AG04449 (cell line): Measurements from ENCODE around the gene BIN1.

ENCODE experiments used
- CTCF ChIA-PET: fragments of 350-600 bp; formaldehyde crosslinking; extraction: SDS; loops from one replicate; lab custom pipeline; 2021; ENCODE audit warnings: antibody characterized with exemption; lab: Yijun Ruan, JAX
- POLR2A ChIA-PET: fragments of 400-600, 350-600 bp; formaldehyde crosslinking; extraction: SDS; loops from one replicate; lab custom pipeline; 2020; ENCODE audit warnings: antibody characterized with exemption, inconsistent platforms; lab: Yijun Ruan, JAX
- DNase-seq: peaks from one replicate; pipeline ENCODE4 v3.0.0-alpha.2; 2010; ENCODE audit warnings: low read depth, low spot score
- H3K4me3 ChIP-seq: 2 replicates; pipeline ENCODE4 v1.5.1; 2011; ENCODE audit warnings: low read depth, mild to moderate bottlenecking, control low read depth, low read length
- TF ChIP-seq, protein P1 (sequence below): IDR thresholded peaks from one replicate; pipeline ENCODE4 v1.5.1; 2011; ENCODE audit warnings: mild to moderate bottlenecking, moderate library complexity, low read length, control low read depth, inconsistent platforms; ENCODE audit not compliant: insufficient read depth; ENCODE audit errors: missing control alignments

Gene BIN1

DNA sequence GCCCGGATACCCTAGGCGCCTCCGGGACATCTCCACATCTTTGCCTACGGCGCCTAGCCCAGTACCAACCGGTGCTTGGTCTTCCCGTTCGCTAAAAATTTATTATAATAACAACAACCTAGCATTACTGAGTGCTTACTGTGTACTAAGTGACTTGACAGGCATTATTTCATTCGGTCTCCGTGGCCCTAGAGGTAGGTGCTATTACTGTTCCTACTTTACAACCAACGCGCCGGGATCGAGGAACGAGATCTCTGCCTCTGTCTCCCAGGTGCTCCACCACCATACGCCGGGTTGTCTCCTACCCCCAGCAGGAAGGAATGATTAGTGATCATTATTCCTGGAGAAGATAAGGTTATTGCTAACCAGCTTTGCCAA lies 657 bp upstream of the BIN1 start:
- POLR2A ChIA-PET = interaction anchor here (0.6 to 1.0 kb wide), 4 partner anchors 36 to 64 kb away, joined by 3 to 5 read pairs (median 4); no protein-coding TSS in a partner anchor
- CTCF ChIA-PET = interaction anchor here (1.6 kb wide), 1 partner anchor 57 kb away, joined by 3 read pairs; no protein-coding TSS in a partner anchor
- TF ChIP-seq, protein P1, sequence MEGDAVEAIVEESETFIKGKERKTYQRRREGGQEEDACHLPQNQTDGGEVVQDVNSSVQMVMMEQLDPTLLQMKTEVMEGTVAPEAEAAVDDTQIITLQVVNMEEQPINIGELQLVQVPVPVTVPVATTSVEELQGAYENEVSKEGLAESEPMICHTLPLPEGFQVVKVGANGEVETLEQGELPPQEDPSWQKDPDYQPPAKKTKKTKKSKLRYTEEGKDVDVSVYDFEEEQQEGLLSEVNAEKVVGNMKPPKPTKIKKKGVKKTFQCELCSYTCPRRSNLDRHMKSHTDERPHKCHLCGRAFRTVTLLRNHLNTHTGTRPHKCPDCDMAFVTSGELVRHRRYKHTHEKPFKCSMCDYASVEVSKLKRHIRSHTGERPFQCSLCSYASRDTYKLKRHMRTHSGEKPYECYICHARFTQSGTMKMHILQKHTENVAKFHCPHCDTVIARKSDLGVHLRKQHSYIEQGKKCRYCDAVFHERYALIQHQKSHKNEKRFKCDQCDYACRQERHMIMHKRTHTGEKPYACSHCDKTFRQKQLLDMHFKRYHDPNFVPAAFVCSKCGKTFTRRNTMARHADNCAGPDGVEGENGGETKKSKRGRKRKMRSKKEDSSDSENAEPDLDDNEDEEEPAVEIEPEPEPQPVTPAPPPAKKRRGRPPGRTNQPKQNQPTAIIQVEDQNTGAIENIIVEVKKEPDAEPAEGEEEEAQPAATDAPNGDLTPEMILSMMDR = no peak
- peak overlapping the region; percentile 76 for H3K4me3 ChIP-seq
- DNase-seq = no peak

DNA sequence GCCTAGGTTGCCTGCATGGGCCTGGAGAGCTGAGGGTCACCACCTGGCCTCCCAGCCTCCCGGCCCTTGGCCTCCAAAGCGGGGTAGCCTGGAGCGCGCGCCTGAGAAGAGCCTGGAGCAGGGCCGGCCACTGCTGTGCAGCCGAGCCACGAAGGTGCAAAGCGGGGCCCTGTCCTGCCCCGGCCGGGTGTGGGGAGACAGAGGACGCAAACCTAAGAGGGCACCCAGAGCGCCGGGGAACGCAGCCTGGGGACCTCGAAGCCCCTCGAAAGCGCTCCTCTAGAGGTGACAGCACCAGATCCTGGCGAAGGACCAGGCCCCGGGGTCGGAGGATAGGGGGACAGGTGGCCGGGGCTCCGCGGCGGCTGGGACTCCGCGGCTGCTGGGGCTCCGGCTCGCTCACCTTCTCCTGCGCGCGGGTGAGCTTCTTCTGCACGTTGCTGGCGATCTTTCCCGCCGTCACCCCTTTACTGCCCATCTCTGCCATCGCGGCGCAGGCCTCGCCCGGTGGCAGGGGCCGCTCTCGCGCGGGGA lies 430 bp downstream of the BIN1 start:
- ChIA-PET POLR2A (interaction anchor here (0.9 to 1.5 kb wide), 6 partner anchors 19 to 70 kb away, joined by 3 to 5 read pairs (median 5); no protein-coding TSS in a partner anchor), CTCF (interaction anchor here (1.6 kb wide), 1 partner anchor 56 kb away, joined by 3 read pairs; no protein-coding TSS in a partner anchor)
- DNase-seq = no peak
- peak overlapping the region; percentile 76 for H3K4me3 ChIP-seq
- TF ChIP-seq, protein P1 = no peak

DNA sequence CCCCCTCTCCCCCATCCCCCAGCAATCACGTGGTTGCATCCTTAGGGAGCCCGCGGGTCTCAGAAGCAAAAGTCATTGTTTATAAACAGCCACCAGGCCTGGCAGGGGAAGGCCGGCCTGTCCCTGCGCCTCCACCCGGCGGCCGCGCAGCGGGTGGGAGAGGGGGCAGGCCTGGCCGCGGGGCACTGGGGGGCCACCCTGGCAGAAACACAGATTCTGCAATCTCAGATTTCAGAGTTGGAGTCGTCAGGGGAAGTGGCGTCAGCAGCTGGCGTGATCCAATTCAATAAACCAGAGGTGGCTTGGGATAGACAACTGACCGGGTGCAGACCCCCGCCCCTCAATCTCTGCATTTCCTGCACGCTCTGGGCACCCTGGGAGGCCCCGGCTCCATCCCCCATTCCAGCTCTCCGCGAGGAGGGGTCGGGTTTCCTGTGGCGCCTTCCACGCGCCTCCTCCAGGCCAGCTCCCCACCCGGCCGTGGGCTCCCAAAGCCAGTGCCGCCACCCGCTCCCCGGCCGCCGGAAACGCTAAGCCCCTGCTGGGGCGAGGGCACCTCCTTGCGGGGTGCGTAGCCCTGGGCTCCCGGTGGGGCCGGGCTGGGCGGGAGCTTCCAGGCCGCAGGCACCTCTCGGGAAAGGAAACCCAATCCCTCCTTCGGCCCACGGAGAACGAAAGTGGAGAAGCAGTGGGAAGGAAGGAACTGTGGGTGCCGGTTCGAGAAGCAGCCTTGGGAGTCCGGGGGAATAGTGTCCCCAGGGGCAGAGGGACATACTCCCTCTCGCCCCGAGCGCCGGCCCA lies 1.1 kb downstream of the BIN1 start:
- ChIA-PET POLR2A (interaction anchor here (1.3 to 1.5 kb wide), 4 partner anchors 9 to 70 kb away, joined by 3 to 5 read pairs (median 4); no protein-coding TSS in a partner anchor), CTCF (interaction anchor here (1.3 to 1.6 kb wide), 2 partner anchors 37 to 55 kb away, joined by 3 to 4 read pairs; no protein-coding TSS in a partner anchor)
- DNase-seq = no peak
- H3K4me3 ChIP-seq = peak overlapping the region; percentile 76
- TF ChIP-seq, protein P1 = peak; percentile 4

DNA sequence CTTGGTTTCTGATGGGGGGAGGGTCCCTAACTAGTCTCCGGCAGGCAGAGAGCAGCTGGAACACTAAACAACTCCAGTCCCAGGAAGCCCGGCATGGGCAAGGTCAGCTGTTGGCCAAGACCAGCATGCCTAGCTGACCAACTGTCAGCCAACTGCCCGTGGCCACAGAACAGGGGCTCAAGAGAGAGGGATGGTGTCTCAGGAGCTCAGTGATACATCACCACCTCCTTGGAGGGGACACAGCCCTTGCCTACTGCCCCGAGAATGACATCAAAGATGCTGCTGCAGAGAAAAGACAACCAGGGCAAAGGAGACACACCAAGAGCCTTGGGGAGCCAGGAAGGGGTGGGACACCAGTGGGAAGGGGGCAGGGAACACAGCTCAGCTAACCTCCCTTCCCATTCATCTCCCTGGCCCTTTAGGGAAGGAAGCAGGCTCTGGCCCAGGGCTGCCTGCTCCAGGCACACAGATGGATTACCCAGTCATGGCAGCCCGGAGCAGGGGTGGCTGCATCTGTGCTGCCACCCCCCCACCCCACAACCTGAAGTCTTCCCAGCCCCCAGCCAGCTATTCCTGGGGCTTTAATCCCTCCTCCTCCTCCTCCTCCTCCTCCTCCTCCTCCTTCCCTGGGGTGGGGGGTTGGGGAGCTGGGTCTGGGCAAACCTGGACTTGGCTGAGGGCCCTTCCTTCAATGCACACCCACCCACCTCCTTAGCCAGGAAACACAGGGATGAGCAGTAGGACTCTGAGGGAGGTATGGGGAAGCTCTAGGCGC lies 1.9 kb downstream of the BIN1 start:
- no peak for DNase-seq
- peak overlapping the region; percentile 76 for H3K4me3 ChIP-seq
- POLR2A ChIA-PET = interaction anchor here (1.3 to 1.5 kb wide), 3 partner anchors 8 to 49 kb away, joined by 3 to 5 read pairs (median 3); no protein-coding TSS in a partner anchor
- TF ChIP-seq, protein P1 = no peak
- CTCF ChIA-PET = interaction anchor here (1.3 kb wide), 1 partner anchor 38 kb away, joined by 4 read pairs; no protein-coding TSS in a partner anchor

DNA sequence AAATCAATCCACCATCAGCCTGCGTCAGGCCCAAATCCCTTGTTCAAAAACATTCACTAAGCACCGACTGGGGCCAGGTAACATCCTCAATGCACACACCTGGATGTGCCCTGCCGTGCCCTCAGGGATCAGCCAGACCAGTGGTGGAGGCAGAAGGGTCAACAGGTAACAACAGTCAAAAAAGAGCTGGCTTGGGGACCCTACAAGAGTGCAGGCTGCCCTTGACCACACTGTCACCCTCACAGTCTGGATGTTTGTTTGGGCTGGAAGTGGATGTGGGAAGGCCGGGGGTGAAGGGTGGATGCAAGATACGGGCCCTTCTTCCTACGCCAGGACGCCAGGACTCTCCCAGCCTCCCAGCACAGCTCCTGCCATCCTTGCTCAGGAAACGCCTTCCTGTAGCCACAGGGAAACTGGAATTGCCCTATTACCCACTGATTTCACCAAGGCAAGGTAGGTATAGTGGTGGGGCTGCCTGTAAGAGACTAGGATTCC lies 2.7 kb downstream of the BIN1 start:
- TF ChIP-seq, protein P1 = no peak
- no peak overlapping the region for H3K4me3 ChIP-seq
- no peak for DNase-seq
- CTCF ChIA-PET = interaction anchor here (0.7 to 0.8 kb wide), 2 partner anchors 54 to 190 kb away, joined by 3 read pairs; partner anchors contain the start of gene ERCC3
- POLR2A ChIA-PET = no interaction called here
